B cell (primary cell): Measurements from ENCODE around the gene DLX2.

Experiments
- CTCF ChIP-seq: fragments of 200-600 bp; IDR thresholded peaks from one replicate; pipeline ENCODE4 v1.8.0; 2022; ENCODE audit warnings: antibody characterized with exemption, mild to moderate bottlenecking
- EZH2 ChIP-seq: IDR thresholded peaks from 2 replicates; pipeline ENCODE4 v1.6.1; 2012; ENCODE audit warnings: borderline replicate concordance, low read depth, mild to moderate bottlenecking, moderate library complexity, low read length; ENCODE audit not compliant: insufficient read depth, poor library complexity, severe bottlenecking

DNA sequence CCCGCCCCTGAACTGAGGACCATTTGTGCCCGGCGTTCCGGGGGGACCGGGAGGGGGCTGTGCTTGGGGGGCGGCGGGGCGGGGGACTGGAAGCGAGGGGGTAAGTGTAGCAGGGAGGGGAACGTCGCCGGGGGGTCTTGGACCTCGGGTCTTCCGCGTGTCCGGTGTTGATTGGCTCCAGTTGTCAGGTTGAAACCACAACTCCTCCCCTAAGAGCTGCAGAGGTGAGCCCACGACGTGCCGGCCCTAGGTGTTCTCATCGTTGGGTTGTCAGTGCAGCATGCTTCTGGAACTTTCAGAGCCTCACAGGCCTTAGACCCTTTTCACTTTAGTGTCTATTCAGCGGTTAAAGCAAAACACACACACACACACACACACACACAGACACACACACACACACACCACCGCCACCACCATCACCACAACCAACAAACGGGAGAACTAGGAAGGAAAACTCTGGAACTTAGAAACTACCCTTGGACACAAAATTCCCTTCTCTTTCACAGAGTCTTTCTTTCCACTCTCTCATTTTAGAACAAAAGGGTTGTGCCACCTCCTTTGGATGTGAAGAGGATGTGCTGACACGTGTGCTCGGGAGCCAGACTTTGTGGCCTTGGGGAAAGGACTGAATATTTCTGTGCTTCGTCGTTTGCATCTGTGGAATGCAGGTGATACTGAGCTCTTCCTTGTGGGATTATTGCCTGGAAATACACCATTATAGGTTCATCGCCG, 6.7 kb upstream of the DLX2 start:
- TF ChIP-seq CTCF (no peak), EZH2 (no peak)
